Karpas-422 (cell line): Measurements from ENCODE around the gene DNMT1. TPM values are rescaled to one million over a fixed set of nuclear protein-coding genes. Genes with fewer than 3 reads are reported as not detected.
A peak's percentile ranks its signal among the peaks of the same experiment; 100 is the strongest.

Experiments used
- DNase-seq: peaks from one replicate; pipeline ENCODE4 v3.0.0-alpha.2; 2015
- H2AFZ ChIP-seq: fragments of 200-600 bp; sonication (generic); 2 replicates; pipeline ENCODE4 v1.6.1; 2014; ENCODE audit warnings: antibody characterized with exemption, low read length, mixed read lengths
- H3K27ac ChIP-seq: fragments of 200-600 bp; sonication (generic); 2 replicates; pipeline ENCODE4 v1.5.1; 2014; ENCODE audit warnings: mild to moderate bottlenecking, low read length, moderate library complexity
- H3K27me3 ChIP-seq: fragments of 200-600 bp; sonication (generic); 2 replicates; pipeline ENCODE4 v1.6.1; 2014; ENCODE audit warnings: low read length, mixed read lengths
- H3K36me3 ChIP-seq: fragments of 200-600 bp; sonication (generic); 2 replicates; pipeline ENCODE4 v1.6.1; 2014; ENCODE audit warnings: low read length, mixed read lengths; ENCODE audit not compliant: insufficient read depth
- H3K4me1 ChIP-seq: fragments of 200-600 bp; sonication (generic); 2 replicates; pipeline ENCODE4 v1.6.1; 2014; ENCODE audit warnings: mild to moderate bottlenecking, low read length, mixed read lengths
- H3K4me2 ChIP-seq: fragments of 200-600 bp; sonication (generic); 2 replicates; pipeline ENCODE4 v1.6.1; 2014; ENCODE audit warnings: low read length, low read depth, mild to moderate bottlenecking; ENCODE audit not compliant: poor library complexity, severe bottlenecking
- H3K4me3 ChIP-seq: fragments of 200-600 bp; sonication (generic); 2 replicates; pipeline ENCODE4 v1.5.1; 2014; ENCODE audit warnings: mild to moderate bottlenecking, antibody characterized with exemption, low read length, mixed read lengths
- H3K79me2 ChIP-seq: fragments of 200-600 bp; sonication (generic); 2 replicates; pipeline ENCODE4 v1.6.1; 2014; ENCODE audit warnings: mild to moderate bottlenecking, low read length, mixed read lengths
- H3K9ac ChIP-seq: fragments of 200-600 bp; sonication (generic); 2 replicates; pipeline ENCODE4 v1.6.0; 2014; ENCODE audit warnings: low read length
- H3K9me2 ChIP-seq: fragments of 200-600 bp; sonication (generic), shearing (Covaris generic); replicated peaks from 2 replicates; pipeline ENCODE4 v1.6.0; 2014; ENCODE audit warnings: mild to moderate bottlenecking, low read length, moderate library complexity; ENCODE audit not compliant: insufficient read depth
- H3K9me3 ChIP-seq: fragments of 300-700, 200-600 bp; sonication (generic); 2 replicates; pipeline ENCODE4 v1.6.1; 2014; ENCODE audit warnings: low read length, mixed read lengths
- H4K20me1 ChIP-seq: fragments of 200-600 bp; sonication (generic); 2 replicates; pipeline ENCODE4 v1.6.1; 2014; ENCODE audit warnings: mild to moderate bottlenecking, antibody characterized with exemption, low read length, low read depth; ENCODE audit not compliant: insufficient read depth
- total RNA-seq: library from RNA; depleted of rRNA; stranded (reverse); fragments of >200 nt; shearing (Covaris generic); gene quantifications from 2 replicates; pipeline ENCODE4 v1.2.3, GENCODE V29; 2014; ENCODE audit warnings: low replicate concordance

The DNMT1 gene
- total RNA-seq, 1 experiment from 2014 or later: 94.9 TPM

DNA sequence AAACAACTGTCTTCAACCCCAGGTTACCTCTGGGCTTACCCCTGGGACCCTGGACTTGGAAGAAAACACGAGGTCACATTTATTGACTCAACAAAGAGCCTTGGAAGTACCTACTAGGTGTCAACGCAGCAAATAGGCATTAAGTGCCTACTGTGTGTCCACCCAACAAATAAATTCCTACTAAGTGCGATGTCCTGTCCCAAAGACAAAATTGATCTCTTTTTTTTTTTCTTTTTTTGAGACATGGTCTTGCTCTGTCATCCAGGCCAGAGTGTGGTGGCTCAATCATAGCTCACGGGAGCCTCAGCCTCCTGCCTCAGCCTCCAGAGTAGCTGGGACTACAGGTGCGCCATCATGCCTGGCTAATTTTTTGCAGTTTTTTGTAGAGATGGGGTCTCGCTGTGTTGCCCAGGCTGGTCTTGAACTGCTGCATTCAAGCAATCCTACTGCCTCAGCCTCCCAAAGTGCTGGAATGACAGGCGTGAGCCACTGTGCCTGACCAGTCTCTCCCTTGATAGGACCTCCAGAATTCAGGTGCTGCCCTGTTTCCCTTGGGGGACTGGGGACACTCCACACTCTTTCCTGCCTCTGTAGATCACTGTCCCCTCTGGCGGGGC, 37.0 kb upstream of the DNMT1 start:
- peaks cover 39% of the 10 kb centered on the region for H3K79me2 ChIP-seq
- peaks cover 76% of the 10 kb centered on the region for H3K4me1 ChIP-seq
- H3K9ac ChIP-seq: peak overlapping the region; percentile 94
- no peak overlapping the region for H2AFZ ChIP-seq
- no peaks in the 10 kb centered on the region for H3K9me3 ChIP-seq
- DNase-seq: no peak
- H3K27ac ChIP-seq: peak overlapping the region; percentile 91
- H3K27me3 ChIP-seq: no peaks in the 10 kb centered on the region
- H3K9me2 ChIP-seq: no peaks in the 10 kb centered on the region
- H3K36me3 ChIP-seq: no peaks in the 10 kb centered on the region
- H3K4me2 ChIP-seq: peak overlapping the region; percentile 93
- no peaks in the 10 kb centered on the region for H4K20me1 ChIP-seq
- peak overlapping the region; percentile 90 for H3K4me3 ChIP-seq

DNA sequence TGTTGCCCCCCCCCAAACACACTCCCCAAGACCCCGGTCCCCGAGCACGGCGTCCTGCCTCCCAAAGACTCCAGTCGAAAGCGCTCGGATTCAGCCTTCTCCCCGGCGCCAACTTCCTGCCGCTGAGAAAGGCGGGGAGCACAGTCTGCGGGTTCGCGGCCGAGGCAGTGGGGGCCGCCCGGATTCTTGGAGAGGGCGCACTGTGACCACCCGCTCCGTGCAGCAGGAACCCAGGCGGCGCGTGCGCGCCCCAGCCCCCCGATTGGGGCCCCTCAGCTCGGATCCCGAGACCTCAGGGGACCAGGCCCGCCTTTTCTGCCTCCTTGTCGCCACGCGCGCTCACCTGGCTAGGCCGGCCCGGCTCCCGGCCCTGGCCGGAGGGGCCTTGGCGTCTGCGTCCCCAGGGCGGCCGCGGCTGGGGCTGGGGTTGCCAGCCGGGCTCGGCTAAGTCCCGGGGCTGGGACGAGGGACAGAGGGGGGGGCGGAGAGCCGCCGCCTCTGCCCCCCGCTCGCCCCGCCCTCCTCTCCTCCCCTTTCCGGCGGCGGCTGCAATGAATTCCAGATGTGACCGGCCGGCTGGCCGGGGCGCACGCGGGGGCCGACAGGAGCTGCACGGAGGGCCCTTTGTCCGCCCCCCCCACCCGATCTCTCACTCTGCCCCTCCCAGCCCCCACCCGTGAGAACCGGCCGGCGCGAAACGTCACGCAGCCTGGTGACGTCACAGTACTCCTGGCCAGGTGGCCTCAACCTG, 36.3 kb upstream of the DNMT1 start, which contains the start of gene S1PR2:
TSS of gene S1PR2 (minus strand) at position 471 of the 751 bp plus-strand sequence. CDS start 6,426 bp downstream, outside the sequence.
- Histone ChIP-seq H3K4me3 (peak within 1 kb of the TSS; percentile 90), H4K20me1 (no peaks in the 10 kb centered on the region; the same call in 1 of the 2 replicates), H3K9me2 (no peaks in the 10 kb centered on the region), H2AFZ (no peak within 1 kb of the TSS), H3K9ac (peak within 1 kb of the TSS; percentile 94), H3K27ac (peak within 1 kb of the TSS; percentile 91), H3K27me3 (no peaks in the 10 kb centered on the region), H3K79me2 (peaks cover 45% of the 10 kb centered on the region), H3K9me3 (no peaks in the 10 kb centered on the region), H3K36me3 (no peaks in the 10 kb centered on the region), H3K4me1 (peaks cover 70% of the 10 kb centered on the region), H3K4me2 (peak within 1 kb of the TSS; percentile 93)
- DNase-seq: peak; percentile 90

DNA sequence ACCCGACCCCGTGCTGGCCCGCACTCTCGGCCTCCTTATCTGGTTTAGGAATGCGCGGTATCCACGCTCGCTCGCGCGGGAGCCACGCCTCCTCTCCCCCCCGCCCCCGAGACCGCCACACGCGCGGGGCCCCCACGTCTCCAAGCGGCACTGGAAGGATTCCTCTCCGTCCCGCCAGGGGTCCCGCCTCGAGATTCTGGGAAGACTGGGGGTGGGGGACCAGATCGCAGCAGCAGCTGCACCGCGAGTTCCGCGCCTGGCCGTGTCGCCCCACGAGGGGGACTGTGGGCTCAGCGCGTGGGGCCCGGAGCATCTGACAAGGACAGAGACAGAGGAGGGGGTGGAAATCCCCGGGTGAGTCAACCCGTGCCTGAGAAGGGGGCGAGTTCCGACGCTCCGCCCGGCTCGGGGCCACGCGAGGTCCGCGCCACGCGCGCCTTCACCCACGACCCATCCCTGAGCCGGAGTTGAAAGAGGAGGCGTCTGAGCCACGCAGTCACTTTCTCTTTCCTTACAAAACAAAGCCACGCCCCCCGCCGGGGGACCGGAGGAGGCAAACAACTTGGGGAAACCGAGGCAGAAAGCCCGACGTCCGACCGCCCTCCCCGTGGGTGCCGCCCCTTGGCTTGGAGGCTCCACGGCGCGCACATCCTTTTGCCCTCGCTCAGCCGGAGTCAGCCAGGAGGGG, 35.6 kb upstream of the DNMT1 start:
- peak overlapping the region; percentile 94 for H3K9ac ChIP-seq
- no peaks in the 10 kb centered on the region for H3K9me3 ChIP-seq
- peak; percentile 73 for DNase-seq
- peak overlapping the region; percentile 90 for H3K4me3 ChIP-seq
- H3K4me1 ChIP-seq: peaks cover 63% of the 10 kb centered on the region
- H3K27me3 ChIP-seq: no peaks in the 10 kb centered on the region
- H3K36me3 ChIP-seq: no peaks in the 10 kb centered on the region
- H3K27ac ChIP-seq: peak overlapping the region; percentile 91
- H2AFZ ChIP-seq: no peak overlapping the region
- no peaks in the 10 kb centered on the region for H3K9me2 ChIP-seq
- peak overlapping the region; percentile 93 for H3K4me2 ChIP-seq
- H4K20me1 ChIP-seq: no peaks in the 10 kb centered on the region; the same call in 1 of the 2 replicates
- H3K79me2 ChIP-seq: peaks cover 51% of the 10 kb centered on the region

DNA sequence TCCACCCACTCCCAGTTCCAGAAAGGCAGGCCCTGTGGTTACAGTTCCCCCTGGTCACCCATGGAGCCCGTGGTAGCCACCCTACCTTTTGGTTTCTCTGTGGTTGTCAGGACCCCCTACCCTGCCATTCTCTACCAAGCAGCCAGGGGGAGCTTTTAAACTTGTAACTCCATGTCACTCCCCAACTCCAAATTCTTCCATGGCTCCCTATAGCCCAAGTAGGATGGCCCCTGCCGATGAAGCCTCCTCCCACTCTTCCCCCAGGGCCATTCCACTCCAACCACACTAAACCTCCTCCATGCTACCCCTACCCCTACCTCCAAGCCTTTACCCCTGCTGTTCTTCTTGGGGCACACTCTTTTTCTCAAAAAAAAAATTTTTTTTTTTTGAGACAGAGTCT, 34.2 kb upstream of the DNMT1 start:
- H3K4me1 ChIP-seq: peaks cover 49% of the 10 kb centered on the region
- no peaks in the 10 kb centered on the region for H3K36me3 ChIP-seq
- H3K79me2 ChIP-seq: peaks cover 61% of the 10 kb centered on the region

DNA sequence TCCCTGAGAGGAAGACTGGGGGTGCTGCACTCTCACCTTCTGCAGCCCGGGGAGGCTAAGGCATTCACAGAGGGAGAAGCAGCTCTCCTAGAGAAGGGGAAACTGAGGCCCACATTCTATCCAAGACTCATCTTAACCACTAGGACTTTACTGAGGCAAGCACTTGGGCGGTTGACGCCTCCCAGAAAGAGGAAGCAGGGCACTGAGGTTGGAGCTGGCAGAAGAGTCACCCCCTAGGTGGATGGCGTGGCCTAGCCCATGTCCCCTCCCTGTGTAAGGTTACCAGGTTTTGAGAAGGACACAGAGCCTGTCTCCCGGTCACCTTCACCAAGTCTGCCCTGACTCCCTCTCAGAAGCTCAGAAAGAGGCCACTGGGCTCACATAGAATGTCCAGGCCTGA, 33.6 kb upstream of the DNMT1 start:
- H3K9ac ChIP-seq: peak overlapping the region; percentile 48
- peak; percentile 58 for DNase-seq
- H4K20me1 ChIP-seq: no peaks in the 10 kb centered on the region; the same call in 1 of the 2 replicates
- peaks cover 66% of the 10 kb centered on the region for H3K79me2 ChIP-seq
- peaks cover 47% of the 10 kb centered on the region for H3K4me1 ChIP-seq
- H3K4me3 ChIP-seq: peak overlapping the region; percentile 15; the same call in 1 of the 2 replicates
- H2AFZ ChIP-seq: no peak overlapping the region
- H3K9me2 ChIP-seq: no peaks in the 10 kb centered on the region
- no peaks in the 10 kb centered on the region for H3K9me3 ChIP-seq
- peak overlapping the region; percentile 30 for H3K4me2 ChIP-seq
- no peaks in the 10 kb centered on the region for H3K36me3 ChIP-seq
- H3K27ac ChIP-seq: peak overlapping the region; percentile 91
- no peaks in the 10 kb centered on the region for H3K27me3 ChIP-seq

More for the DNA sequence above, 34.2 kb upstream of the DNMT1 start:
- Histone ChIP-seq H3K27me3 (no peaks in the 10 kb centered on the region), H3K27ac (peak overlapping the region; percentile 91), H3K9ac (peak overlapping the region; percentile 94), H4K20me1 (no peaks in the 10 kb centered on the region; the same call in 1 of the 2 replicates), H3K9me3 (no peaks in the 10 kb centered on the region), H2AFZ (no peak overlapping the region), H3K4me3 (peak overlapping the region; percentile 15; the same call in 1 of the 2 replicates), H3K4me2 (peak overlapping the region; percentile 30), H3K9me2 (no peaks in the 10 kb centered on the region)
- DNase-seq: peak; percentile 80

DNA sequence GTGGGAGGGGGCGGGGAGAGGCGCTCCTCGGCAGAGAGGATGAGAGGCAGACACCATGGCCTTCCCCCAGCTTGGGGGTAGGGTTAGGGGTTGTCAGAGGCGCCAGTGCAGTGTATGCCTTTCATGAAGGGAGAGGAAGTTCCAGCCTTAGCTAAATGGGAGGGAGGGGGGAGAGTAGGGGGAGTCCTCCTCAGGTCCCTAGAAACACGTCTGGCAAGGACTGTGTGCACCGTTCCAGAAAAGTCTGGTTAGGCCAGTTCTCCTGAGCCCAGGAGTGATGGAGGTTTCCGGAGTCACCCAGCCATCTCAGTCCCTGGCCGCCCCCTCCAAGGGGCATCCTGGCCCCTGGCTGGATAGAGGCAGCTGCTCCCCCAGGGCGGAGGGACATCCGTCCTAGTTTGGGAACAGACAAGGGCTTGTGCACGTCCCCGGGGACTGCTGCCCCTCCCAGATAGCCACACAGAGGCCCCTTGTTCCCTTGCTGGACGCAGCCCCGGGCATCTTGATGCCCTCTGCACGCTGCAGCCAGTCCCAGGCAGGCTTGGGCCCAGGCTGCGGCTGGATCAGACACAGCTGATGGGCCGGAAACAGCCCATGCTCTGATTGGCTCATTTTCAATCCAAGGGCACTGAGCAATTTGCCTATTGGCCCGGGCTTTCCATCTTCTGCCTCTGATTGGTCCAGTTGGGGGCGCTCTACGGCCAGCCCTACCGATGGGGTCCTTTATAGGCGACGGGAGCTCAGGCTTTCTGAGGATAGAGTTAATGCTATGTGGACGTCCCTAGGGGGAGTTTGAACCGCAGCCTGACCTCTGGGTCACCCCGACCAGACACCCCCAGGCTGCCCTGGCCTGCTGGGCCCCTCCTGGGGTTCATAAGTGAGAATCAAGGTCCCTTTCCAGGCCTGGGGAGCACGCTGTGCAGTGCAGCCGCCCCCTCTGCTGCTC, 32.5 kb upstream of the DNMT1 start:
- peaks cover 66% of the 10 kb centered on the region for H3K79me2 ChIP-seq
- H3K9me3 ChIP-seq: no peaks in the 10 kb centered on the region
- peak overlapping the region; percentile 4; the same call in 1 of the 2 replicates for H3K27ac ChIP-seq
- H3K4me3 ChIP-seq: no peak overlapping the region
- H3K4me2 ChIP-seq: no peak overlapping the region
- H3K27me3 ChIP-seq: no peaks in the 10 kb centered on the region
- DNase-seq: peak; percentile 83
- H4K20me1 ChIP-seq: no peaks in the 10 kb centered on the region; the same call in 1 of the 2 replicates
- H2AFZ ChIP-seq: no peak overlapping the region
- no peak overlapping the region for H3K9ac ChIP-seq
- H3K9me2 ChIP-seq: no peaks in the 10 kb centered on the region
- H3K4me1 ChIP-seq: peaks cover 46% of the 10 kb centered on the region
- H3K36me3 ChIP-seq: no peaks in the 10 kb centered on the region

DNA sequence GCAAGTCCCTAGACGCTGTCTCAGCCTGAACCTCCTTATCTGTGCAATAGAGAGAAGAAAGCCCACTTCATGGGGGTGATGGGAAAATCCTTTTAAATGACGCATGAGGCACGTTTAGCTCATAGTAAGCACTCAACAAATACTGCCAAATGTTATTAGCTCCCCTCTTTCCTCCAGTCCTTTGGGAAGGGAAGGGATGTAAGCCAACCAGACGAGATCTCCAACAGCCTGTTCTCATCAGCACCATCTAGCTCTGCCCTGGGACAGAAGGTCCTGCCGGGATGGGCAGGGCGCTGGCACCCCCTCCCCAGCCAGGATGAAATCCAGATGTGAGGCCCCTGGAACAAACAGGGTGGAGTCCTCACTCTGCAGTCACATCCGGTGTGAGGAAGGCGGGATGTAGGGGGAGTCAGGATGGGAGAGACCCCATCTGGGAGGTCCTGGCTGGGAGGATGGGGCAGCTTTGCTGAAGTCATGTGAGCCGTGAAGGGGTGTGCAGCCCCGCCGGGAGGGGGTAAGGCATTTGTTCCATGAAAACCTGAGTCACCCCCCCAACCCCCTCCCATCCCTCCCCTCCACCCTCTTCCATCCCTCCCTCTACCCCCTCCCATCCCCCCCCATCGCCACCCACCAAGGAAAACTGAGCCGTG, 31.7 kb upstream of the DNMT1 start:
- H3K4me1 ChIP-seq: peaks cover 41% of the 10 kb centered on the region
- H4K20me1 ChIP-seq: no peaks in the 10 kb centered on the region; the same call in 1 of the 2 replicates
- no peaks in the 10 kb centered on the region for H3K9me3 ChIP-seq
- no peaks in the 10 kb centered on the region for H3K27me3 ChIP-seq
- H3K4me2 ChIP-seq: no peak overlapping the region
- H2AFZ ChIP-seq: no peak overlapping the region
- H3K9me2 ChIP-seq: no peaks in the 10 kb centered on the region
- H3K27ac ChIP-seq: peak overlapping the region; percentile 57; the same call in 1 of the 2 replicates
- H3K79me2 ChIP-seq: peaks cover 66% of the 10 kb centered on the region
- no peak for DNase-seq
- H3K36me3 ChIP-seq: no peaks in the 10 kb centered on the region
- H3K9ac ChIP-seq: no peak overlapping the region
- H3K4me3 ChIP-seq: no peak overlapping the region
